ENCODE data around the gene LY6G6D. TPM values are rescaled to one million over a fixed set of nuclear protein-coding genes. Genes with fewer than 3 reads are reported as not detected.
A peak's percentile ranks its signal among the peaks of the same experiment; 100 is the strongest.

Gene LY6G6D
- total and polyA plus RNA-seq, 2 experiments from 2014 or later: 3.0 TPM; not detected in 1

DNA sequence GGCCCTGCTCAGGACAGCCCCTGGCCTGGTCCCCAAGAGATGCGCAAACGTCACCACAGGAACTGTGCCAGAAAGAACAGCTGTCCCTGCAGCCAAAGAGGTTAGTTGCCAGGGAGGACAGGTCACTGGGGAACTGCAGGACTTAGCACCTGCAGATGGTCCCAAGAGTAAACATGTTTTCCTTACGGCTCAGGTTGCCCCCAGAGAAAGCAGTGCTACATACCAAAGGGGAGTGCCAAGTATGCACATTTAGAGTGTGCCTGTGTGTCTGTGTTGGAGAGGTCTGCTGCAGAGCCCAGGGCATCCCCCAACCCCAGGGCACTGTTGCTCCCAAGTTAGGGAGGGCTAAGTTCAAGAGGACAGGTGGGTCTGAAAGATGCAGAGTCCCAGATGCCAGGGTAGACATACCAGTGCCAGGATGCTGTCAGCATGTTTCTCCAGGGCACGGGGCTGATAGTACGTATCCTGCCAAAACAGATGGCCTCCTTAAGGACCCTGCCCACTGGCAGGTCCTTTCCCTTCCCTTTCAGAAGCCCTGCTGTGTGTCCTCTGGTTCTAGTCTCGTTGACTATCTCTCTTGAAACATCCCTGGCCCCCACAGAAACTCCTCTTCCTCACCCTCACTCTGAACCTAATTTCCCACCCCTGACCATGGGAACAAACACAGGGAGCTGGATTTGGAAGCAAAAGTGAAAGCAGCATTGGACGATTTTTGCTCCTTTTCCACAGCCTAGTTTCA is 13.3 kb upstream of the LY6G6D start:
- peaks cover 26% of the 10 kb centered on the region for H3K4me1 ChIP-seq (ENCODE audit: insufficient read depth)
- H3K27ac ChIP-seq: peak overlapping the region; percentile 96
- peaks cover 56% of the 10 kb centered on the region for H3K79me2 ChIP-seq
- 38% methylated on average over 7 of the region's 7 CpGs for WGBS (ENCODE audit: low lambda C conversion rate, missing lambda C conversion rate)
- peak overlapping the region; percentile 97 for H3K4me2 ChIP-seq
- no peak for DNase-seq (ENCODE audit: low spot score)
- H3K27me3 ChIP-seq: no peaks in the 10 kb centered on the region
- H3K9me2 ChIP-seq (replicated peaks; ENCODE audit: insufficient read depth): no peaks in the 10 kb centered on the region
- H2AFZ ChIP-seq: peak overlapping the region; percentile 47
- no peaks in the 10 kb centered on the region for H3K36me3 ChIP-seq (replicated peaks; ENCODE audit: insufficient read depth, low read depth)
- no peaks in the 10 kb centered on the region for H3K9me3 ChIP-seq (ENCODE audit: low read depth)
- peaks cover 5% of the 10 kb centered on the region for H4K20me1 ChIP-seq (ENCODE audit: insufficient read depth, poor library complexity, severe bottlenecking)
- H3K4me3 ChIP-seq: peak overlapping the region; percentile 65
- no peak for TF ChIP-seq EZH2phosphoT487 (IDR thresholded peaks at IDR 0.05; ENCODE audit: low read depth, severe bottlenecking, unreplicated experiment)

DNA sequence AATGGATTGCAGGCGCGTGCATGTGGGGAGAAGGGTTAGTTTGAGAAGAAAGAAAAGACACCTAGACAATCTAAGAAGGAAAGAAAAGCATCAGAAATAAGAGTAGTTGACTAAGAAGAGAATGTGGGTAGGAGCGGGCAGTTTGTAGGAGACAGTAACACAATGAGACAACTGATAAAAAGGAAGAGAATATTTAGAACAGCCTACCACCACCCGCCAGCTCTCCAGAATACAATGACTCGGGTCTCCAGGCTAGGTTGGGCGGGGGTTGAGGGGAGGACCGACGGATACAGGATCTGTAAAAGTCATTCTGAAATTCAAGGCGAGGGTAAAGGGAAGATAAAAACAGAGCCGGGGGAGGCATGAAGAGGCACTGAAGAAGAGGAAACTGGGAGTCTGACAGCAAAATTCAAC is 12.7 kb upstream of the LY6G6D start:
- Histone ChIP-seq H3K27ac (peak overlapping the region; percentile 96), H3K4me2 (peak overlapping the region; percentile 97), H3K79me2 (peaks cover 51% of the 10 kb centered on the region), H4K20me1 (ENCODE audit: insufficient read depth, poor library complexity, severe bottlenecking) (peaks cover 5% of the 10 kb centered on the region), H3K9me2 (replicated peaks; ENCODE audit: insufficient read depth) (no peaks in the 10 kb centered on the region), H3K9me3 (ENCODE audit: low read depth) (no peaks in the 10 kb centered on the region), H2AFZ (peak overlapping the region; percentile 47), H3K36me3 (replicated peaks; ENCODE audit: insufficient read depth, low read depth) (no peaks in the 10 kb centered on the region), H3K4me1 (ENCODE audit: insufficient read depth) (peaks cover 26% of the 10 kb centered on the region), H3K27me3 (no peaks in the 10 kb centered on the region), H3K4me3 (peak overlapping the region; percentile 65)
- WGBS (ENCODE audit: low lambda C conversion rate, missing lambda C conversion rate): 4% methylated on average over 10 of the region's 10 CpGs
- TF ChIP-seq, protein P1, sequence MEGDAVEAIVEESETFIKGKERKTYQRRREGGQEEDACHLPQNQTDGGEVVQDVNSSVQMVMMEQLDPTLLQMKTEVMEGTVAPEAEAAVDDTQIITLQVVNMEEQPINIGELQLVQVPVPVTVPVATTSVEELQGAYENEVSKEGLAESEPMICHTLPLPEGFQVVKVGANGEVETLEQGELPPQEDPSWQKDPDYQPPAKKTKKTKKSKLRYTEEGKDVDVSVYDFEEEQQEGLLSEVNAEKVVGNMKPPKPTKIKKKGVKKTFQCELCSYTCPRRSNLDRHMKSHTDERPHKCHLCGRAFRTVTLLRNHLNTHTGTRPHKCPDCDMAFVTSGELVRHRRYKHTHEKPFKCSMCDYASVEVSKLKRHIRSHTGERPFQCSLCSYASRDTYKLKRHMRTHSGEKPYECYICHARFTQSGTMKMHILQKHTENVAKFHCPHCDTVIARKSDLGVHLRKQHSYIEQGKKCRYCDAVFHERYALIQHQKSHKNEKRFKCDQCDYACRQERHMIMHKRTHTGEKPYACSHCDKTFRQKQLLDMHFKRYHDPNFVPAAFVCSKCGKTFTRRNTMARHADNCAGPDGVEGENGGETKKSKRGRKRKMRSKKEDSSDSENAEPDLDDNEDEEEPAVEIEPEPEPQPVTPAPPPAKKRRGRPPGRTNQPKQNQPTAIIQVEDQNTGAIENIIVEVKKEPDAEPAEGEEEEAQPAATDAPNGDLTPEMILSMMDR (IDR thresholded peaks at IDR 0.05; ENCODE audit: poor library complexity): no peak
- TF ChIP-seq EZH2phosphoT487 (IDR thresholded peaks at IDR 0.05; ENCODE audit: low read depth, severe bottlenecking, unreplicated experiment) (no peak), EZH2 (IDR thresholded peaks at IDR 0.05; ENCODE audit: borderline replicate concordance) (no peak)
- DNase-seq (ENCODE audit: low spot score): no peak

DNA sequence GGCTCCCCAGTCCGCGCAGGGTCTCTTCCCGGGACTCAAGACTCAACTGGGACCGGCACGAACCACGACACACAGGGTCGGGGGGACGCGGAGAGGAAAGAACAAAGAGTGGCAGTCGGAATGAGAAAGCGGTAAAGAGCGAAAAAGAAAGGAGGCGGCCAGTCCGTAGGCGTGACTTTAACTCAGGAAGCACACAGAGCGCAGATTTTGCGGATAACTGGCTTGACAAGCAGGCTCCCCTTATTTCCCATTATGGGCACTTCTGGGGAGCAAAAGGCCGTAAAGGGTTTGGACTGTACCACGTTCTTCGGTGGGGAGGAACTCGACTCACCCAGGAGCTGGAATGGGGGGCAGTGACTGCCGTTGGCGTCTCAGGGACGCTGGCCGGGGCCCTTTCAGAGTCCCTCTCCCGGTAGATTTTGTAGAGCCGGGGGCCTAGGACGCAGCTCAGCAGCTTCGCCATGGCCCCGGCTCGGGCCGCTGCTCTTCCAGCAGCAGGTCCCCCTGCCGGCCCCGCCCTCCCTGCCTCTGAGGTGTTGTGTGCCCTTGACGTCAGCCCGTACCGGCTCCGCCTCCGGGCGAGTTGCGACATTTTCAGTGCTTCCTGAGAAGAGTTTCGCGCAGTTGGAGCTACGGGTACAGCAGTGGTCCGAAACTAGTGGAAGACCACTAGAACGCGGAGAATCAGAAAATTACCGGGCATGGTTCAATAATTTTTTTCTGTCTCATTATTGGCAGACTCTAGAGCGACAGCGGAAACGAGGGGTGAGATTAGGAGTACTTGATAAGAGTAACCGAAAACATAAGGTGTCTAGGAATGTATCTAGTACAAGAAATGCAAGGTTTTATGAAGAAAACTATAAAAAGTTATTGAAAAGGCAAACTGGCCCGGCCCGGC is 12.1 kb upstream of the LY6G6D start, which contains the start of gene ABHD16A:
ABHD16A (minus strand) TSS at position 506 of the 898 bp plus-strand sequence; CDS start at position 463, 43 bp downstream.
- Histone ChIP-seq H2AFZ (peak within 1 kb of the TSS; percentile 82), H3K27me3 (no peaks in the 10 kb centered on the region), H3K27ac (peak within 1 kb of the TSS; percentile 96), H3K4me2 (peak within 1 kb of the TSS; percentile 97), H3K9me2 (replicated peaks; ENCODE audit: insufficient read depth) (no peaks in the 10 kb centered on the region), H4K20me1 (ENCODE audit: insufficient read depth, poor library complexity, severe bottlenecking) (peaks cover 5% of the 10 kb centered on the region), H3K4me1 (ENCODE audit: insufficient read depth) (peaks cover 26% of the 10 kb centered on the region), H3K9me3 (ENCODE audit: low read depth) (no peaks in the 10 kb centered on the region), H3K36me3 (replicated peaks; ENCODE audit: insufficient read depth, low read depth) (no peaks in the 10 kb centered on the region), H3K79me2 (peaks cover 45% of the 10 kb centered on the region), H3K4me3 (peak within 1 kb of the TSS; percentile 65)
- peak; percentile 99 for DNase-seq (ENCODE audit: low spot score)
- TF ChIP-seq EZH2 (IDR thresholded peaks at IDR 0.05; ENCODE audit: borderline replicate concordance): no peak
- TF ChIP-seq EZH2phosphoT487 (IDR thresholded peaks at IDR 0.05; ENCODE audit: low read depth, severe bottlenecking, unreplicated experiment): no peak
- TF ChIP-seq, protein P1 (IDR thresholded peaks at IDR 0.05; ENCODE audit: poor library complexity): no peak
- 4% methylated on average over 49 of the region's 54 CpGs for WGBS (ENCODE audit: low lambda C conversion rate, missing lambda C conversion rate)
